HEK293 (cell line): Measurements from ENCODE around the gene DIS3L.
A peak's percentile ranks its signal among the peaks of the same experiment; 100 is the strongest.

Source experiments
- CTCF ChIA-PET: fragments of 350-600 bp; formaldehyde crosslinking; extraction: SDS; loops from one replicate; lab custom pipeline; 2021; ENCODE audit warnings: antibody characterized with exemption; lab: Yijun Ruan, JAX
- POLR2A ChIA-PET: fragments of 300-600 bp; formaldehyde crosslinking; extraction: SDS; loops from one replicate; lab custom pipeline; 2020; ENCODE audit warnings: antibody characterized with exemption, inconsistent platforms; lab: Yijun Ruan, JAX
- H3K27ac ChIP-seq: fragments of 200-500 bp; sonication (Bioruptor generic); 2 replicates; pipeline ENCODE4 v1.5.1; 2014; ENCODE audit warnings: low read depth, low read length, control low read depth, inconsistent platforms; ENCODE audit errors: extremely low read depth
- H3K36me3 ChIP-seq, 2 experiments: fragments of 200-500 bp in 1 of 2; sonication (Bioruptor generic) in 1 of 2; 1 replicate in 1 of 2; 2 replicates in 1 of 2; pipeline ENCODE4 v1.5.1; 2014 to 2017; ENCODE audit warnings: inconsistent platforms in 2 of 2, low read length in 2 of 2; ENCODE audit not compliant: control insufficient read depth in 2 of 2, insufficient read depth in 1 of 2
- H3K4me1 ChIP-seq: fragments of 200-500 bp; sonication (Bioruptor generic); 2 replicates; pipeline ENCODE4 v1.5.1; 2014; ENCODE audit warnings: mild to moderate bottlenecking, low read length, inconsistent platforms; ENCODE audit not compliant: control insufficient read depth, insufficient read depth
- H3K4me3 ChIP-seq: 2 replicates; pipeline ENCODE4 v1.5.1; 2011; ENCODE audit warnings: low read depth, mild to moderate bottlenecking, control low read depth, low read length, moderate library complexity
- H3K9me3 ChIP-seq: fragments of 200-500 bp; sonication (Bioruptor generic); 2 replicates; pipeline ENCODE4 v1.5.1; 2014; ENCODE audit warnings: low read depth, low read length, inconsistent platforms; ENCODE audit not compliant: control insufficient read depth, insufficient read depth
- EGR2 ChIP-seq: fragments of 450-650 bp; formaldehyde crosslinking; IDR thresholded peaks from 2 replicates; pipeline ENCODE4 v1.5.1; 2016; ENCODE audit warnings: low read depth, missing biosample characterization, missing genetic modification characterization
- FEZF1 ChIP-seq: fragments of 450-650 bp; formaldehyde crosslinking; IDR thresholded peaks from 2 replicates; pipeline ENCODE4 v1.5.1; 2016; ENCODE audit warnings: missing biosample characterization, missing genetic modification characterization
- GLIS1 ChIP-seq: fragments of 450-650 bp; formaldehyde crosslinking; IDR thresholded peaks from 2 replicates; pipeline ENCODE4 v1.5.1; 2016; ENCODE audit warnings: missing biosample characterization, missing genetic modification characterization
- IKZF3 ChIP-seq: fragments of 450-650 bp; IDR thresholded peaks from 2 replicates; pipeline ENCODE4 v1.5.0; 2018; ENCODE audit warnings: missing biosample characterization, mild to moderate bottlenecking, missing genetic modification characterization, moderate library complexity
- KLF10 ChIP-seq: fragments of 450-650 bp; IDR thresholded peaks from 2 replicates; pipeline ENCODE4 v1.5.1; 2018; ENCODE audit warnings: missing biosample characterization, mild to moderate bottlenecking, missing genetic modification characterization
- KLF8 ChIP-seq: fragments of 450-650 bp; formaldehyde crosslinking; IDR thresholded peaks from 2 replicates; pipeline ENCODE4 v1.5.1; 2016; ENCODE audit warnings: missing biosample characterization, missing genetic modification characterization
- MZF1 ChIP-seq: fragments of 450-650 bp; formaldehyde crosslinking; IDR thresholded peaks from 2 replicates; pipeline ENCODE4 v1.5.1; 2017; ENCODE audit warnings: missing biosample characterization, missing genetic modification characterization, borderline replicate concordance
- OSR2 ChIP-seq: fragments of 450-650 bp; formaldehyde crosslinking; IDR thresholded peaks from 2 replicates; pipeline ENCODE4 v1.5.1; 2016; ENCODE audit warnings: missing biosample characterization, missing genetic modification characterization
- RBAK ChIP-seq: fragments of 450-650 bp; formaldehyde crosslinking; IDR thresholded peaks from 2 replicates; pipeline ENCODE4 v1.5.1; 2016; ENCODE audit warnings: missing biosample characterization, missing genetic modification characterization
- TCF7L2 ChIP-seq: IDR thresholded peaks from 2 replicates; pipeline ENCODE4 v1.6.1; 2011; ENCODE audit warnings: low read depth, mild to moderate bottlenecking, inconsistent platforms, low read length, moderate library complexity, borderline replicate concordance
- ZBTB17 ChIP-seq: fragments of 450-650 bp; formaldehyde crosslinking; IDR thresholded peaks from 2 replicates; pipeline ENCODE4 v1.5.1; 2016; ENCODE audit warnings: missing biosample characterization, missing genetic modification characterization
- ZFHX2 ChIP-seq: fragments of 450-650 bp; formaldehyde crosslinking; conservative IDR thresholded peaks from 2 replicates; pipeline ENCODE4 v1.5.1; 2016; ENCODE audit warnings: missing biosample characterization, missing genetic modification characterization
- ZIC2 ChIP-seq: fragments of 450-650 bp; formaldehyde crosslinking; IDR thresholded peaks from 2 replicates; pipeline ENCODE4 v1.5.1; 2016; ENCODE audit warnings: missing biosample characterization, missing genetic modification characterization
- ZNF10 ChIP-seq: fragments of 450-650 bp; formaldehyde crosslinking; IDR thresholded peaks from 2 replicates; pipeline ENCODE4 v1.5.1; 2017; ENCODE audit warnings: missing biosample characterization, missing genetic modification characterization
- ZNF16 ChIP-seq: fragments of 450-650 bp; formaldehyde crosslinking; IDR thresholded peaks from 2 replicates; pipeline ENCODE4 v1.5.1; 2016; ENCODE audit warnings: low read depth, missing biosample characterization, missing genetic modification characterization
- ZNF19 ChIP-seq: fragments of 450-650 bp; formaldehyde crosslinking; IDR thresholded peaks from 2 replicates; pipeline ENCODE4; 2016; ENCODE audit warnings: missing biosample characterization, missing genetic modification characterization, low read depth
- ZNF335 ChIP-seq: fragments of 450-650 bp; formaldehyde crosslinking; conservative IDR thresholded peaks from 2 replicates; pipeline ENCODE4 v1.5.1; 2016; ENCODE audit warnings: missing biosample characterization, missing genetic modification characterization
- ZNF350 ChIP-seq: fragments of 450-650 bp; formaldehyde crosslinking; IDR thresholded peaks from 2 replicates; pipeline ENCODE4 v1.5.0; 2017; ENCODE audit warnings: missing biosample characterization, mild to moderate bottlenecking, missing genetic modification characterization
- ZNF362 ChIP-seq: fragments of 450-650 bp; formaldehyde crosslinking; IDR thresholded peaks from 2 replicates; pipeline ENCODE4 v1.5.1; 2016; ENCODE audit warnings: missing biosample characterization, missing genetic modification characterization
- ZNF366 ChIP-seq: fragments of 450-650 bp; formaldehyde crosslinking; conservative IDR thresholded peaks from 2 replicates; pipeline ENCODE4 v1.5.1; 2016; ENCODE audit warnings: missing biosample characterization, missing genetic modification characterization
- ZNF391 ChIP-seq: fragments of 450-650 bp; formaldehyde crosslinking; IDR thresholded peaks from 2 replicates; pipeline ENCODE4 v1.5.1; 2016; ENCODE audit warnings: low read depth, missing biosample characterization, missing genetic modification characterization, borderline replicate concordance
- ZNF416 ChIP-seq: fragments of 450-650 bp; formaldehyde crosslinking; IDR thresholded peaks from 2 replicates; pipeline ENCODE4 v1.5.1; 2016; ENCODE audit warnings: missing biosample characterization, missing genetic modification characterization
- ZNF561 ChIP-seq: fragments of 450-650 bp; IDR thresholded peaks from 2 replicates; pipeline ENCODE4 v1.5.1; 2018; ENCODE audit warnings: missing biosample characterization, missing genetic modification characterization, borderline replicate concordance
- ZNF660 ChIP-seq: fragments of 450-650 bp; IDR thresholded peaks from 2 replicates; pipeline ENCODE4 v1.5.1; 2018; ENCODE audit warnings: missing biosample characterization, mild to moderate bottlenecking, missing genetic modification characterization
- ZNF707 ChIP-seq: fragments of 450-650 bp; formaldehyde crosslinking; IDR thresholded peaks from 2 replicates; pipeline ENCODE4 v1.5.1; 2016; ENCODE audit warnings: missing biosample characterization, missing genetic modification characterization
- ZNF747 ChIP-seq: fragments of 450-650 bp; formaldehyde crosslinking; IDR thresholded peaks from 2 replicates; pipeline ENCODE4 v1.5.1; 2016; ENCODE audit warnings: missing biosample characterization, missing genetic modification characterization
- TF ChIP-seq, protein P1 (sequence below): fragments of 450-650 bp; formaldehyde crosslinking; IDR thresholded peaks from 2 replicates; pipeline ENCODE4 v1.5.1; 2017; ENCODE audit warnings: missing biosample characterization, missing genetic modification characterization
- TF ChIP-seq, protein P2 (sequence below): fragments of 450-650 bp; formaldehyde crosslinking; IDR thresholded peaks from 2 replicates; pipeline ENCODE4 v1.5.1; 2017; ENCODE audit warnings: missing biosample characterization, missing genetic modification characterization
- TF ChIP-seq, protein P3 (sequence below): fragments of 450-650 bp; formaldehyde crosslinking; IDR thresholded peaks from 2 replicates; pipeline ENCODE4 v1.5.1; 2016; ENCODE audit warnings: missing biosample characterization, missing genetic modification characterization
- TF ChIP-seq, protein P4 (sequence below): fragments of 450-650 bp; formaldehyde crosslinking; IDR thresholded peaks from 2 replicates; pipeline ENCODE4 v1.5.1; 2017; ENCODE audit warnings: missing biosample characterization, missing genetic modification characterization

The DIS3L gene

GRCh38 chr15:66285533-66286280 lies 7.7 kb upstream of the DIS3L start:
- Histone ChIP-seq H3K4me3 (no peak overlapping the region), H3K36me3 (no peaks in the 10 kb centered on the region; a peak in 1 of 3 replicates), H3K9me3 (no peaks in the 10 kb centered on the region), H3K27ac (peak overlapping the region; percentile 10; the same call in 1 of the 2 replicates), H3K4me1 (peaks cover 11% of the 10 kb centered on the region)
- POLR2A ChIA-PET, result interaction anchor here (0.6 to 0.9 kb wide), 2 partner anchors 15 to 135 kb away, joined by 3 to 4 read pairs; no protein-coding TSS in a partner anchor
- CTCF ChIA-PET, result interaction anchor here (0.5 to 2.0 kb wide), 10 partner anchors 8 to 769 kb away, joined by 3 to 11 read pairs (median 4); partner anchors contain the start of gene MEGF11
- TF ChIP-seq FEZF1, result 0 out of 2 replicates have a peak, but pooled peaks have one; percentile 34
- 0 out of 2 replicates have a peak, but pooled peaks have one; percentile 33 for TF ChIP-seq ZIC2
- no peak for TF ChIP-seq ZNF16 (tag by site-specific recombination)
- TF ChIP-seq MZF1, result no peak
- no peak for TF ChIP-seq ZNF416 (tag by site-specific recombination)
- no peak for TF ChIP-seq ZNF350 (tag by site-specific recombination)
- TF ChIP-seq ZNF10 (tag by site-specific recombination), result 0 out of 2 replicates have a peak, but pooled peaks have one; percentile 17
- TF ChIP-seq ZNF391 (tag by site-specific recombination), result no peak
- TF ChIP-seq, protein P1, sequence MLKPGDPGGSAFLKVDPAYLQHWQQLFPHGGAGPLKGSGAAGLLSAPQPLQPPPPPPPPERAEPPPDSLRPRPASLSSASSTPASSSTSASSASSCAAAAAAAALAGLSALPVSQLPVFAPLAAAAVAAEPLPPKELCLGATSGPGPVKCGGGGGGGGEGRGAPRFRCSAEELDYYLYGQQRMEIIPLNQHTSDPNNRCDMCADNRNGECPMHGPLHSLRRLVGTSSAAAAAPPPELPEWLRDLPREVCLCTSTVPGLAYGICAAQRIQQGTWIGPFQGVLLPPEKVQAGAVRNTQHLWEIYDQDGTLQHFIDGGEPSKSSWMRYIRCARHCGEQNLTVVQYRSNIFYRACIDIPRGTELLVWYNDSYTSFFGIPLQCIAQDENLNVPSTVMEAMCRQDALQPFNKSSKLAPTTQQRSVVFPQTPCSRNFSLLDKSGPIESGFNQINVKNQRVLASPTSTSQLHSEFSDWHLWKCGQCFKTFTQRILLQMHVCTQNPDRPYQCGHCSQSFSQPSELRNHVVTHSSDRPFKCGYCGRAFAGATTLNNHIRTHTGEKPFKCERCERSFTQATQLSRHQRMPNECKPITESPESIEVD (tag by site-specific recombination), result 0 out of 2 replicates have a peak, but pooled peaks have one; percentile 15
- peak; percentile 39; the same call in 1 of the 2 replicates for TF ChIP-seq KLF10 (tag by site-specific recombination)
- TF ChIP-seq RBAK (tag by site-specific recombination), result no peak
- TF ChIP-seq, protein P2, sequence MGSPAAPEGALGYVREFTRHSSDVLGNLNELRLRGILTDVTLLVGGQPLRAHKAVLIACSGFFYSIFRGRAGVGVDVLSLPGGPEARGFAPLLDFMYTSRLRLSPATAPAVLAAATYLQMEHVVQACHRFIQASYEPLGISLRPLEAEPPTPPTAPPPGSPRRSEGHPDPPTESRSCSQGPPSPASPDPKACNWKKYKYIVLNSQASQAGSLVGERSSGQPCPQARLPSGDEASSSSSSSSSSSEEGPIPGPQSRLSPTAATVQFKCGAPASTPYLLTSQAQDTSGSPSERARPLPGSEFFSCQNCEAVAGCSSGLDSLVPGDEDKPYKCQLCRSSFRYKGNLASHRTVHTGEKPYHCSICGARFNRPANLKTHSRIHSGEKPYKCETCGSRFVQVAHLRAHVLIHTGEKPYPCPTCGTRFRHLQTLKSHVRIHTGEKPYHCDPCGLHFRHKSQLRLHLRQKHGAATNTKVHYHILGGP (tag by site-specific recombination), result no peak
- TF ChIP-seq ZNF707 (tag by site-specific recombination), result no peak
- TF ChIP-seq ZNF747 (tag by site-specific recombination), result no peak
- peak; percentile 91 for TF ChIP-seq ZNF335
- TF ChIP-seq, protein P3, sequence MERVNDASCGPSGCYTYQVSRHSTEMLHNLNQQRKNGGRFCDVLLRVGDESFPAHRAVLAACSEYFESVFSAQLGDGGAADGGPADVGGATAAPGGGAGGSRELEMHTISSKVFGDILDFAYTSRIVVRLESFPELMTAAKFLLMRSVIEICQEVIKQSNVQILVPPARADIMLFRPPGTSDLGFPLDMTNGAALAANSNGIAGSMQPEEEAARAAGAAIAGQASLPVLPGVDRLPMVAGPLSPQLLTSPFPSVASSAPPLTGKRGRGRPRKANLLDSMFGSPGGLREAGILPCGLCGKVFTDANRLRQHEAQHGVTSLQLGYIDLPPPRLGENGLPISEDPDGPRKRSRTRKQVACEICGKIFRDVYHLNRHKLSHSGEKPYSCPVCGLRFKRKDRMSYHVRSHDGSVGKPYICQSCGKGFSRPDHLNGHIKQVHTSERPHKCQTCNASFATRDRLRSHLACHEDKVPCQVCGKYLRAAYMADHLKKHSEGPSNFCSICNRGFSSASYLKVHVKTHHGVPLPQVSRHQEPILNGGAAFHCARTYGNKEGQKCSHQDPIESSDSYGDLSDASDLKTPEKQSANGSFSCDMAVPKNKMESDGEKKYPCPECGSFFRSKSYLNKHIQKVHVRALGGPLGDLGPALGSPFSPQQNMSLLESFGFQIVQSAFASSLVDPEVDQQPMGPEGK (tag by site-specific recombination), result 0 out of 2 replicates have a peak, but pooled peaks have one; percentile 12
- no peak for TF ChIP-seq ZNF19
- TF ChIP-seq ZNF362 (tag by site-specific recombination), result peak; percentile 86
- TF ChIP-seq ZNF660 (tag by site-specific recombination), result peak; percentile 54; the same call in 1 of the 2 replicates
- TF ChIP-seq ZNF561 (tag by site-specific recombination), result 0 out of 2 replicates have a peak, but pooled peaks have one; percentile 42
- TF ChIP-seq GLIS1 (tag by site-specific recombination), result peak; percentile 73
- peak; percentile 33; the same call in 1 of the 2 replicates for TF ChIP-seq EGR2 (tag by site-specific recombination)
- no peak for TF ChIP-seq KLF8 (tag by site-specific recombination)
- TF ChIP-seq ZFHX2 (tag by site-specific recombination), result peak; percentile 39
- peak; percentile 73 for TF ChIP-seq OSR2 (tag by site-specific recombination)
- no peak for TF ChIP-seq ZNF366
- peak; percentile 84; the same call in 1 of the 2 replicates for TF ChIP-seq TCF7L2
- TF ChIP-seq IKZF3 (tag by site-specific recombination), result peak; percentile 49; the same call in 1 of the 2 replicates
- 0 out of 2 replicates have a peak, but pooled peaks have one; percentile 45 for TF ChIP-seq ZBTB17 (tag by site-specific recombination)
- TF ChIP-seq, protein P4, sequence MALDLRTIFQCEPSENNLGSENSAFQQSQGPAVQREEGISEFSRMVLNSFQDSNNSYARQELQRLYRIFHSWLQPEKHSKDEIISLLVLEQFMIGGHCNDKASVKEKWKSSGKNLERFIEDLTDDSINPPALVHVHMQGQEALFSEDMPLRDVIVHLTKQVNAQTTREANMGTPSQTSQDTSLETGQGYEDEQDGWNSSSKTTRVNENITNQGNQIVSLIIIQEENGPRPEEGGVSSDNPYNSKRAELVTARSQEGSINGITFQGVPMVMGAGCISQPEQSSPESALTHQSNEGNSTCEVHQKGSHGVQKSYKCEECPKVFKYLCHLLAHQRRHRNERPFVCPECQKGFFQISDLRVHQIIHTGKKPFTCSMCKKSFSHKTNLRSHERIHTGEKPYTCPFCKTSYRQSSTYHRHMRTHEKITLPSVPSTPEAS (tag by site-specific recombination), result no peak
